Lower leg skin (tissue), 4 donors: ENCODE data around the gene CLTRN. TPM values are rescaled to one million over a fixed set of nuclear protein-coding genes. Genes with fewer than 3 reads are reported as not detected.

Experiments used
- DNase-seq, 2 donors: peaks; one replicate each; pipeline ENCODE4 v3.0.0-alpha.2; 2019; ENCODE audit warnings: low spot score in 2 of 2
- H3K4me3 ChIP-seq: fragments of 200-600 bp; sonication (generic); 2 replicates; pipeline ENCODE4 v1.5.1; 2017; ENCODE audit warnings: mild to moderate bottlenecking, low read depth; ENCODE audit not compliant: poor library complexity, severe bottlenecking
- CTCF ChIP-seq, 3 donors: fragments of 450-650 bp; IDR thresholded peaks; one replicate each; pipeline ENCODE4 v1.5.1; 2016; ENCODE audit warnings: antibody characterized with exemption in 3 of 3, mild to moderate bottlenecking in 3 of 3, moderate library complexity in 2 of 3
- POLR2A ChIP-seq, 2 donors: fragments of 450-650 bp; IDR thresholded peaks; one replicate each; pipeline ENCODE4 v1.6.1; 2016 to 2017; ENCODE audit warnings: antibody characterized with exemption in 2 of 2, mild to moderate bottlenecking in 1 of 2, moderate library complexity in 1 of 2
- WGBS, 2 donors: methylation state at CpG; one replicate each; pipeline ENCODE4 v1.1.5; 2018; 5-methylcytosine and 5-hydroxymethylcytosine counted together
- intact Hi-C: fragments of 100-400 bp; cut with DNase I; formaldehyde crosslinking; loops from one replicate; pipeline ENCODE4 v1.15.0; 2023; ENCODE audit warnings: low total_unique reads
- total RNA-seq, 4 donors: library from RNA; depleted of rRNA; stranded (reverse); fragments of >200 nt; gene quantifications; one replicate each; pipeline ENCODE4 v1.1.0, GENCODE V29; 2016

Gene CLTRN
- total RNA-seq, 4 donors from 2014 or later = 0.38 to 1.3 (median 0.44) TPM

DNA sequence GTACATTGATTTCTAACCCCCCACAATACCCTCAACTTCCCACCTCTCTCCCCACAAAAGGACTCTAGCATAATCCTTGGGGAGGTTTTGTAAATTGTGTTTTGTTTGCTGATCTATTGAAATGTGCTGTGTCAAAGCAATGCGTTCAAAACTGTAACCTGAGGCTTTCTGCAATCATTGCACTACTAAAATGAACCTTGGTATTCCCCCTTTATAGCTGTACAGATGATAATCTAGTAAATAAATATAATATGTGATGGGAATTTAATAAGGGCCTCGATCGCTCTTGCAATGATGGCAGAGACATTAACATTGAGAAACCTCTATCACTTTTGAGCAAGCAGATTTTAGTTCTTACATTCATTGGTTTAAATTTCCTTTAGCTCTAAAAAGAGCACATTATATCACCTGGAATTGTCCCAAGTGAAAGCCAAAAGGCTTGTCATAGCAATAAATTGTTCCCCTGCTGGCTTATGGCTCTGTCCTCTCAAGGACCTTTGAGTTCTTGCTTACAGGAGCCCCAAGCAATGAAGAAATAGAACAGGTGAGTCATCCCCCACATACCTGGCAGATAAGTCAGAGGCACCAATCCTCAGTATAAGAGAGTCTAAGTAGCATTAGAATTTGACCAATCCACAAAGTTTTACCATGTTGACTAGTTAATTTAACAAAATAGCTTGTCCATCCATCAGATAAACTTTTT lies 45.4 kb downstream of the CLTRN start:
- intact Hi-C loops = no loop called here
- TF ChIP-seq CTCF (IDR thresholded peaks at IDR 0.05) = no peak
- no peak for TF ChIP-seq POLR2A (IDR thresholded peaks at IDR 0.05)
- DNase-seq = peak in 1 of 2 donors; percentile 17
- 40 to 70% methylated on average over 3 of the region's 3 CpGs for WGBS, 2 donors
- no peak overlapping the region for H3K4me3 ChIP-seq

DNA sequence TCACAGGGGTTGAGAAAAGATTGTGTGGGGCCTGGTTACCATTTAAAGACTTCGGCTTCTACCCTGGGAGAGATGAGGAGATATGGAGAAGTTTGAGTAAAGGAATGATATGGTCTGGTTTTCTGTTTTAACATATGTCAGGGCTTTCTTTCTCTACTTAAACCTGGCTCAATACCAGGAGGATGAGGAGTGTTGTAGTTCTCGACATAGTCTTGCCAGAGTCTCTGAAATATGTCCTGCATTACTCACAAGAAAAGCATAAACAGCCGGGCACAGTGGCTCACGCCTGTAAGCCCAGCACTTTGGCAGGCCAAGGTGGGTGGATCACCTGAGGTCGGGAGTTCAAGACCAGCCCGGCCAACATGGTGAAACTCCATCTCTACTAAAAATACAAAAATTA lies 47.5 kb downstream of the CLTRN start:
- WGBS, 2 donors = 83 to 85% methylated on average over 6 of the region's 6 CpGs
- H3K4me3 ChIP-seq = no peak overlapping the region
- intact Hi-C loops = no loop called here
- TF ChIP-seq CTCF (IDR thresholded peaks at IDR 0.05) (no peak), POLR2A (IDR thresholded peaks at IDR 0.05) (no peak)
- DNase-seq = no peak

DNA sequence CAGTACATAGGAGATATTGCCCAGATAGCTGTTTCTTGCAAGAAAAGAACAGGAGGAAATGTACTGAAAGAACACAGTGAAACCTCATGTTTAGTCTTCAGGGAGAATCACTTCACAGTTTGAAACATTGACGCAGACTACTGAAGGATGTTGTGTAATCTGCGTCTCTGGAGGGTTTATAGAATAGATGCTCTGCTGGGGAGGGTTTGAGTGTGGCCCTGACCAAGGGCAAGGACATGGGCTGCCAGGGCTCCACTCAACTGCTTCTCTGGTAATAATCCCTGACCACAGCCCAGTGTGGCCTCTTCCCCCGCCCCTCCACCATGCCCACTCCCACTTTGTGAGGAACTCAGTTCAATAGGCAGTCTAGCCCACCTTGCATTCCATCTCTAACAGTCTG lies 48.1 kb downstream of the CLTRN start:
- H3K4me3 ChIP-seq = no peak overlapping the region
- TF ChIP-seq CTCF (IDR thresholded peaks at IDR 0.05) (no peak), POLR2A (IDR thresholded peaks at IDR 0.05) (no peak)
- 79 to 90% methylated on average over 3 of the region's 3 CpGs for WGBS, 2 donors
- intact Hi-C loops = no loop called here
- DNase-seq = no peak

GRCh38 chrX:15607067-15607466 lies 57.5 kb downstream of the CLTRN start:
- TF ChIP-seq POLR2A (IDR thresholded peaks at IDR 0.05) = no peak
- TF ChIP-seq CTCF (IDR thresholded peaks at IDR 0.05) = no peak
- intact Hi-C loops = no loop called here
- DNase-seq = no peak
- H3K4me3 ChIP-seq = no peak overlapping the region
- WGBS, 2 donors = 79 to 81% methylated on average over 5 of the region's 5 CpGs

DNA sequence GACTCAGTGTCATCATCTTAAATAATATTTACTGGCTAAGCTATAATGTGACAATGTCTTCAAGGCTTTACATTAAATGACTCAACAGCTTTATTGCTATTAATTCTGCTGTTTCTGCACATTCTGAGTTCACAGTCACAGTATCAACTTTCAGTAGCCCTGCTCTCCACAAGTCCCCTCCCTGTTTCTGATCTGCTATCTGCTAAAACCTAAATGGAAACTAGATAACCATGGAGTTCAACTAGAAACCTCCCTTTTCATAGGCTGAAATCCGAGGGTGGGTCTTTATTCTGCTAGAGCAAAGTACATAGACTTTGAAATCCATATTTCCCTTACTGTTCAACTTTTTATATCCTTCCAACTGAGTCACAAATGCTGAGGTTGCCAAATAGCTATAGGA lies 58.5 kb downstream of the CLTRN start:
- DNase-seq = no peak
- no peak overlapping the region for H3K4me3 ChIP-seq
- intact Hi-C loops = no loop called here
- TF ChIP-seq POLR2A (IDR thresholded peaks at IDR 0.05) (no peak), CTCF (IDR thresholded peaks at IDR 0.05) (no peak)
- WGBS, 2 donors = 11 to 50% methylated on average over 1 of the region's 1 CpG

DNA sequence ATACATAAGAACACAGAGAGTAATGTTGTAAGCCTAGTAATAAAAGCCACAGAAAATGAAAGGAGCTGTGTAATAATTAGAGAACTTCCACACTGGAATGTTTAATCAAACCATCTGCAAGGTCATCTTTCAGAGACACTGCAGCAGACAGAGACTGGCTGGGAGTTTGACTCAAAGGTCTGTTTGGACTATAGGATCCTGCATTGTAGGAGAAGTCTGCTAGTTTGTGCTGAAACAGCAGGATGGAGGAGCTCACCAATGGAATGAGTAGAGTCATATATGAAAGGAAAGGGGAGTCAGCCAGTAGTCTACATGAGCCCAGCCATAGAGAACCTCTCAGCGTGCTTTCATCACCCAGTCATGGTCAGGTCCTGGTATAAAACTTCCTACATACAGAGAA lies 59.4 kb downstream of the CLTRN start:
- TF ChIP-seq CTCF (IDR thresholded peaks at IDR 0.05) = no peak
- no peak for TF ChIP-seq POLR2A (IDR thresholded peaks at IDR 0.05)
- intact Hi-C loops = no loop called here
- DNase-seq = no peak
- H3K4me3 ChIP-seq = no peak overlapping the region
- WGBS, 2 donors = 64 to 93% methylated on average over 1 of the region's 1 CpG
